Measurements from ENCODE around the gene AOC2. TPM values are rescaled to one million over a fixed set of nuclear protein-coding genes. Genes with fewer than 3 reads are reported as not detected.

The AOC2 gene
- total and polyA plus RNA-seq, 2 of the 13 experiments (the other 11 are each of a cell fraction or from before 2014, with no cell fraction given) = 1.2 to 3.3 TPM

- no peak for TF ChIP-seq HNF1A (IDR thresholded peaks at IDR 0.05; ENCODE audit: low read depth)
- TF ChIP-seq HNF1A (CRISPR knock-in tag; IDR thresholded peaks at IDR 0.05; ENCODE audit: borderline replicate concordance) = no peak
- TF ChIP-seq HNRNPUL1 (IDR thresholded peaks at IDR 0.05; ENCODE audit: low read depth, low read length) = no peak
- TF ChIP-seq KAT2B (IDR thresholded peaks at IDR 0.05; ENCODE audit: borderline replicate concordance, low read depth, low read length) = no peak
- no peak for TF ChIP-seq KDM1A (CRISPR knock-in tag; IDR thresholded peaks at IDR 0.05)
- TF ChIP-seq PATZ1 (CRISPR knock-in tag; IDR thresholded peaks at IDR 0.05) = no peak
- TF ChIP-seq GTF2F1 (IDR thresholded peaks at IDR 0.05; ENCODE audit: low read length) = no peak
- no peak for TF ChIP-seq KDM3A (CRISPR knock-in tag; IDR thresholded peaks at IDR 0.05; ENCODE audit: low read depth)
- no peak for TF ChIP-seq ELF4 (CRISPR knock-in tag; IDR thresholded peaks at IDR 0.05; ENCODE audit: borderline replicate concordance)
- no peak for TF ChIP-seq NRL (CRISPR knock-in tag; IDR thresholded peaks at IDR 0.05; ENCODE audit: borderline replicate concordance)
- peak; percentile 54 for TF ChIP-seq TFAP4 (IDR thresholded peaks at IDR 0.05; ENCODE audit: borderline replicate concordance, low read depth)
- TF ChIP-seq SIN3A (IDR thresholded peaks at IDR 0.05; ENCODE audit: borderline replicate concordance, low read depth, low read length) = no peak
- peak; percentile 65; the same call in 1 of the 2 replicates for TF ChIP-seq THAP11 (CRISPR knock-in tag; IDR thresholded peaks at IDR 0.05)
- peak; percentile 23 to 42; a peak in 1 of 4 replicates for TF ChIP-seq MAFK (conservative IDR thresholded peaks at IDR 0.05 in 1 of 2, IDR thresholded peaks at IDR 0.05 in 1 of 2; ENCODE audit: low read length in 2 of 2)
- no peak for TF ChIP-seq RFXAP (CRISPR knock-in tag; IDR thresholded peaks at IDR 0.05; ENCODE audit: borderline replicate concordance)
- TF ChIP-seq RBAK (CRISPR knock-in tag; IDR thresholded peaks at IDR 0.05) = no peak
- TF ChIP-seq SALL1 (CRISPR knock-in tag; IDR thresholded peaks at IDR 0.05) = peak; percentile 49; the same call in 1 of the 2 replicates
- no peak for TF ChIP-seq EZH2 (conservative IDR thresholded peaks at IDR 0.05; ENCODE audit: low read depth, low read length)
- no peak for TF ChIP-seq ZMAT3 (CRISPR knock-in tag; conservative IDR thresholded peaks at IDR 0.05)
- peak; percentile 46; the same call in 1 of the 2 replicates for TF ChIP-seq SAP130 (CRISPR knock-in tag; IDR thresholded peaks at IDR 0.05; ENCODE audit: low read depth)
- no peak for TF ChIP-seq ZNF619 (CRISPR knock-in tag; IDR thresholded peaks at IDR 0.05)
- TF ChIP-seq MBD4 (IDR thresholded peaks at IDR 0.05; ENCODE audit: borderline replicate concordance, low read length) = no peak
Measured at GRCh38 chr17:42819939-42820535, 24.3 kb upstream of the AOC2 start (continued).

Measured in HepG2 (cell line).